ENCODE data around the gene HIF1AN.

DNA sequence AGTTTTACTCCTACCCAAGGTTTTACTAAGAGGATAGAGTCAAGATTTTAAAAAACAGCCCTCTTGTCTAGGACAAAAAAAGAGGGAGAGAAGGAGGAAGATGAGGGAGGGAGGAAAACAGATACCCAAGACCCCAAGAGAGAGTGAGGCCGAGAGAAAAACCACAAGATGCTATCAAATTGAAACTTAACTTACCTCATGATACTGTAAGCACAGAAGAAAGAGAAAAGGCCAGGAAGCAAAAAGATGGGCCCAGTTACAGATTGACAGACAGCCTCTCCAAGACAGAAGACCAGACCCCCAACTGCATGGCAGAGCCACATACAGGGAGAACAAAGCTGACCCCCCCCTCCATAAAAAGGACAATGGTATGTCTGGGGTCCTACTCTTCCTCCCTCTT is 27.5 kb upstream of the HIF1AN start:
- no peak for TF ChIP-seq POLR2A (IDR thresholded peaks at IDR 0.05)
- TF ChIP-seq, protein P1, sequence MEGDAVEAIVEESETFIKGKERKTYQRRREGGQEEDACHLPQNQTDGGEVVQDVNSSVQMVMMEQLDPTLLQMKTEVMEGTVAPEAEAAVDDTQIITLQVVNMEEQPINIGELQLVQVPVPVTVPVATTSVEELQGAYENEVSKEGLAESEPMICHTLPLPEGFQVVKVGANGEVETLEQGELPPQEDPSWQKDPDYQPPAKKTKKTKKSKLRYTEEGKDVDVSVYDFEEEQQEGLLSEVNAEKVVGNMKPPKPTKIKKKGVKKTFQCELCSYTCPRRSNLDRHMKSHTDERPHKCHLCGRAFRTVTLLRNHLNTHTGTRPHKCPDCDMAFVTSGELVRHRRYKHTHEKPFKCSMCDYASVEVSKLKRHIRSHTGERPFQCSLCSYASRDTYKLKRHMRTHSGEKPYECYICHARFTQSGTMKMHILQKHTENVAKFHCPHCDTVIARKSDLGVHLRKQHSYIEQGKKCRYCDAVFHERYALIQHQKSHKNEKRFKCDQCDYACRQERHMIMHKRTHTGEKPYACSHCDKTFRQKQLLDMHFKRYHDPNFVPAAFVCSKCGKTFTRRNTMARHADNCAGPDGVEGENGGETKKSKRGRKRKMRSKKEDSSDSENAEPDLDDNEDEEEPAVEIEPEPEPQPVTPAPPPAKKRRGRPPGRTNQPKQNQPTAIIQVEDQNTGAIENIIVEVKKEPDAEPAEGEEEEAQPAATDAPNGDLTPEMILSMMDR (IDR thresholded peaks at IDR 0.05), result no peak
